Adrenal gland (tissue), 5 donors: ENCODE data around the gene CD164.

Experiments
- CTCF ChIP-seq, 6 experiments: fragments of 450-650 bp in 4 of 6; fragments of 200-600 bp in 2 of 6; sonication (generic) in 1 of 6; IDR thresholded peaks; 1 replicate in 5 of 6; 2 replicates in 1 of 6; pipeline versions ENCODE4 v1.5.1 to v1.8.0; 2016 to 2021; ENCODE audit warnings: antibody characterized with exemption in 6 of 6, mild to moderate bottlenecking in 2 of 6, moderate library complexity in 1 of 6
- POLR2A ChIP-seq, 2 donors: fragments of 450-650 bp; IDR thresholded peaks; one replicate each; pipeline ENCODE4 v1.6.1; 2017; ENCODE audit warnings: antibody characterized with exemption in 2 of 2, mild to moderate bottlenecking in 2 of 2, moderate library complexity in 1 of 2
- donor health status: DM: no; HTN: no; CAD: no.

DNA sequence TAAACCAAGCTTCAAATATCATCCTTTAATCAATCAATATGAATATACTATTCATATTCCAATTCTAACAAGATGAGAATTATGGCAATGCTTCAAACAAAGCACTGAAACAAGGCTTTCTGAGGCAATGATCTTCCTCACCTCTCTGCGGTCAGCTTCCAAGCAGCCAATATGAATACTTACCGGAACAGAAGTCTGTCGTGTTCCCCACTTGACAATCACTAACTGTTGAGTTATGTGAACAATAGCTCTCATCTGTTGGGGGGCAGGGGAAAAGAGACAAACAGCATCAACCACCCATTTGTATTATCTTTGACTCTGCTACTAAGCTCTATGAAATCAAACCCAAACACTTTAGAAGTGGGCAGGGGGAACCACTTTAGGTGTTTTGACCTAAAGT, 4.5 kb downstream of the CD164 start:
- TF ChIP-seq CTCF (IDR thresholded peaks at IDR 0.05): no peak
- no peak for TF ChIP-seq POLR2A (IDR thresholded peaks at IDR 0.05)
